HEK293 (cell line): ENCODE results near the gene ZCCHC17.

Experiments used
- CTCF ChIA-PET: fragments of 350-600 bp; formaldehyde crosslinking; extraction: SDS; loops from one replicate; lab custom pipeline; 2021; ENCODE audit warnings: antibody characterized with exemption; lab: Yijun Ruan, JAX
- POLR2A ChIA-PET: fragments of 300-600 bp; formaldehyde crosslinking; extraction: SDS; loops from one replicate; lab custom pipeline; 2020; ENCODE audit warnings: antibody characterized with exemption, inconsistent platforms; lab: Yijun Ruan, JAX
- H3K27ac ChIP-seq: fragments of 200-500 bp; sonication (Bioruptor generic); 2 replicates; pipeline ENCODE4 v1.5.1; 2014; ENCODE audit warnings: low read depth, low read length, control low read depth, inconsistent platforms; ENCODE audit errors: extremely low read depth
- H3K36me3 ChIP-seq, 2 experiments: fragments of 200-500 bp in 1 of 2; sonication (Bioruptor generic) in 1 of 2; 1 replicate in 1 of 2; 2 replicates in 1 of 2; pipeline ENCODE4 v1.5.1; 2014 to 2017; ENCODE audit warnings: inconsistent platforms in 2 of 2, low read length in 2 of 2; ENCODE audit not compliant: control insufficient read depth in 2 of 2, insufficient read depth in 1 of 2
- H3K4me1 ChIP-seq: fragments of 200-500 bp; sonication (Bioruptor generic); 2 replicates; pipeline ENCODE4 v1.5.1; 2014; ENCODE audit warnings: mild to moderate bottlenecking, low read length, inconsistent platforms; ENCODE audit not compliant: control insufficient read depth, insufficient read depth
- H3K4me3 ChIP-seq: 2 replicates; pipeline ENCODE4 v1.5.1; 2011; ENCODE audit warnings: low read depth, mild to moderate bottlenecking, control low read depth, low read length, moderate library complexity
- H3K9me3 ChIP-seq: fragments of 200-500 bp; sonication (Bioruptor generic); 2 replicates; pipeline ENCODE4 v1.5.1; 2014; ENCODE audit warnings: low read depth, low read length, inconsistent platforms; ENCODE audit not compliant: control insufficient read depth, insufficient read depth
- GLI4 ChIP-seq: fragments of 450-650 bp; formaldehyde crosslinking; IDR thresholded peaks from 2 replicates; pipeline ENCODE4 v1.5.1; 2016; ENCODE audit warnings: missing biosample characterization, missing genetic modification characterization
- HOXA7 ChIP-seq: sonication (generic); formaldehyde crosslinking; IDR thresholded peaks from 2 replicates; pipeline ENCODE4 v1.8.1; 2022; ENCODE audit warnings: missing genetic modification reagents, borderline replicate concordance
- KLF9 ChIP-seq: fragments of 450-650 bp; formaldehyde crosslinking; IDR thresholded peaks from 2 replicates; pipeline ENCODE4 v1.5.1; 2016; ENCODE audit warnings: missing biosample characterization, missing genetic modification characterization, low read depth
- SP7 ChIP-seq: fragments of 450-650 bp; formaldehyde crosslinking; IDR thresholded peaks from 2 replicates; pipeline ENCODE4 v1.5.1; 2016; ENCODE audit warnings: missing biosample characterization, missing genetic modification characterization
- ZFP69B ChIP-seq: fragments of 450-650 bp; formaldehyde crosslinking; IDR thresholded peaks from 2 replicates; pipeline ENCODE4 v1.5.1; 2016; ENCODE audit warnings: missing biosample characterization, missing genetic modification characterization
- ZNF133 ChIP-seq: fragments of 450-650 bp; formaldehyde crosslinking; IDR thresholded peaks from 2 replicates; pipeline ENCODE4 v1.5.1; 2016; ENCODE audit warnings: missing biosample characterization, missing genetic modification characterization
- ZNF274 ChIP-seq, 2 experiments: fragments of 200-500 bp in 1 of 2; fragments of 450-650 bp in 1 of 2; sonication (Bioruptor generic) in 1 of 2; formaldehyde crosslinking in 1 of 2; IDR thresholded peaks; 2 replicates each; pipeline versions ENCODE4 v1.5.1 to v1.6.1; 2014 to 2016; ENCODE audit warnings: borderline replicate concordance in 1 of 2, inconsistent platforms in 1 of 2, low read length in 1 of 2, missing biosample characterization in 1 of 2, missing genetic modification characterization in 1 of 2
- ZNF280C ChIP-seq: fragments of 450-650 bp; formaldehyde crosslinking; IDR thresholded peaks from 2 replicates; pipeline ENCODE4 v1.5.1; 2016; ENCODE audit warnings: missing biosample characterization, missing genetic modification characterization
- ZNF398 ChIP-seq: fragments of 450-650 bp; formaldehyde crosslinking; IDR thresholded peaks from 2 replicates; pipeline ENCODE4 v1.5.1; 2017; ENCODE audit warnings: missing biosample characterization, missing genetic modification characterization
- ZNF416 ChIP-seq: fragments of 450-650 bp; formaldehyde crosslinking; IDR thresholded peaks from 2 replicates; pipeline ENCODE4 v1.5.1; 2016; ENCODE audit warnings: missing biosample characterization, missing genetic modification characterization
- ZNF501 ChIP-seq: fragments of 450-650 bp; formaldehyde crosslinking; IDR thresholded peaks from 2 replicates; pipeline ENCODE4 v1.5.1; 2016; ENCODE audit warnings: missing biosample characterization, missing genetic modification characterization
- ZNF530 ChIP-seq: fragments of 450-650 bp; formaldehyde crosslinking; IDR thresholded peaks from 2 replicates; pipeline ENCODE4 v1.5.1; 2016; ENCODE audit warnings: low read depth, missing biosample characterization, missing genetic modification characterization
- ZNF704 ChIP-seq: fragments of 450-650 bp; formaldehyde crosslinking; IDR thresholded peaks from 2 replicates; pipeline ENCODE4 v1.5.1; 2016; ENCODE audit warnings: missing biosample characterization, missing genetic modification characterization
- ZNF776 ChIP-seq: fragments of 450-650 bp; formaldehyde crosslinking; IDR thresholded peaks from 2 replicates; pipeline ENCODE4 v1.5.0; 2017; ENCODE audit warnings: missing biosample characterization, missing genetic modification characterization, borderline replicate concordance
- TF ChIP-seq, protein P1 (sequence below): fragments of 450-650 bp; formaldehyde crosslinking; IDR thresholded peaks from 2 replicates; pipeline ENCODE4 v1.5.1; 2016; ENCODE audit warnings: missing biosample characterization, missing genetic modification characterization, borderline replicate concordance
- TF ChIP-seq, protein P2 (sequence below): fragments of 450-650 bp; formaldehyde crosslinking; IDR thresholded peaks from 2 replicates; pipeline ENCODE4 v1.5.1; 2017; ENCODE audit warnings: missing biosample characterization, missing genetic modification characterization
- TF ChIP-seq, protein P3 (sequence below): fragments of 450-650 bp; formaldehyde crosslinking; IDR thresholded peaks from 2 replicates; pipeline ENCODE4 v1.5.0; 2017; ENCODE audit warnings: missing biosample characterization, missing genetic modification characterization, borderline replicate concordance

The ZCCHC17 gene

GRCh38 chr1:31289021-31289420 lies 7.8 kb upstream of the ZCCHC17 start:
- Histone ChIP-seq H3K4me3 (no peak overlapping the region), H3K27ac (no peak overlapping the region), H3K4me1 (no peaks in the 10 kb centered on the region), H3K9me3 (no peaks in the 10 kb centered on the region), H3K36me3 (peaks cover 64 to 95% of the 10 kb centered on the region in 2 experiments)
- ChIA-PET POLR2A (interaction anchor here (1.0 kb wide), 1 partner anchor 10 kb away, joined by 5 read pairs; no protein-coding TSS in a partner anchor), CTCF (no interaction called here)
- TF ChIP-seq ZNF398 (tag by site-specific recombination) (no peak), KLF9 (tag by site-specific recombination) (no peak), ZNF280C (tag by site-specific recombination) (no peak), ZFP69B (tag by site-specific recombination) (no peak), ZNF133 (tag by site-specific recombination) (no peak)
- TF ChIP-seq, protein P1, sequence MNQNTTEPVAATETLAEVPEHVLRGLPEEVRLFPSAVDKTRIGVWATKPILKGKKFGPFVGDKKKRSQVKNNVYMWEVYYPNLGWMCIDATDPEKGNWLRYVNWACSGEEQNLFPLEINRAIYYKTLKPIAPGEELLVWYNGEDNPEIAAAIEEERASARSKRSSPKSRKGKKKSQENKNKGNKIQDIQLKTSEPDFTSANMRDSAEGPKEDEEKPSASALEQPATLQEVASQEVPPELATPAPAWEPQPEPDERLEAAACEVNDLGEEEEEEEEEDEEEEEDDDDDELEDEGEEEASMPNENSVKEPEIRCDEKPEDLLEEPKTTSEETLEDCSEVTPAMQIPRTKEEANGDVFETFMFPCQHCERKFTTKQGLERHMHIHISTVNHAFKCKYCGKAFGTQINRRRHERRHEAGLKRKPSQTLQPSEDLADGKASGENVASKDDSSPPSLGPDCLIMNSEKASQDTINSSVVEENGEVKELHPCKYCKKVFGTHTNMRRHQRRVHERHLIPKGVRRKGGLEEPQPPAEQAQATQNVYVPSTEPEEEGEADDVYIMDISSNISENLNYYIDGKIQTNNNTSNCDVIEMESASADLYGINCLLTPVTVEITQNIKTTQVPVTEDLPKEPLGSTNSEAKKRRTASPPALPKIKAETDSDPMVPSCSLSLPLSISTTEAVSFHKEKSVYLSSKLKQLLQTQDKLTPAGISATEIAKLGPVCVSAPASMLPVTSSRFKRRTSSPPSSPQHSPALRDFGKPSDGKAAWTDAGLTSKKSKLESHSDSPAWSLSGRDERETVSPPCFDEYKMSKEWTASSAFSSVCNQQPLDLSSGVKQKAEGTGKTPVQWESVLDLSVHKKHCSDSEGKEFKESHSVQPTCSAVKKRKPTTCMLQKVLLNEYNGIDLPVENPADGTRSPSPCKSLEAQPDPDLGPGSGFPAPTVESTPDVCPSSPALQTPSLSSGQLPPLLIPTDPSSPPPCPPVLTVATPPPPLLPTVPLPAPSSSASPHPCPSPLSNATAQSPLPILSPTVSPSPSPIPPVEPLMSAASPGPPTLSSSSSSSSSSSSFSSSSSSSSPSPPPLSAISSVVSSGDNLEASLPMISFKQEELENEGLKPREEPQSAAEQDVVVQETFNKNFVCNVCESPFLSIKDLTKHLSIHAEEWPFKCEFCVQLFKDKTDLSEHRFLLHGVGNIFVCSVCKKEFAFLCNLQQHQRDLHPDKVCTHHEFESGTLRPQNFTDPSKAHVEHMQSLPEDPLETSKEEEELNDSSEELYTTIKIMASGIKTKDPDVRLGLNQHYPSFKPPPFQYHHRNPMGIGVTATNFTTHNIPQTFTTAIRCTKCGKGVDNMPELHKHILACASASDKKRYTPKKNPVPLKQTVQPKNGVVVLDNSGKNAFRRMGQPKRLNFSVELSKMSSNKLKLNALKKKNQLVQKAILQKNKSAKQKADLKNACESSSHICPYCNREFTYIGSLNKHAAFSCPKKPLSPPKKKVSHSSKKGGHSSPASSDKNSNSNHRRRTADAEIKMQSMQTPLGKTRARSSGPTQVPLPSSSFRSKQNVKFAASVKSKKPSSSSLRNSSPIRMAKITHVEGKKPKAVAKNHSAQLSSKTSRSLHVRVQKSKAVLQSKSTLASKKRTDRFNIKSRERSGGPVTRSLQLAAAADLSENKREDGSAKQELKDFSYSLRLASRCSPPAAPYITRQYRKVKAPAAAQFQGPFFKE = no peak
- TF ChIP-seq, all 188 proteins: peak for 0

- Histone ChIP-seq H3K4me1 (peaks cover 8% of the 10 kb centered on the region; the same call in 1 of the 2 replicates), H3K4me3 (peak overlapping the region; percentile 76), H3K27ac (peak overlapping the region; percentile 27; the same call in 1 of the 2 replicates), H3K9me3 (no peaks in the 10 kb centered on the region), H3K36me3 (peaks cover 22 to 49% of the 10 kb centered on the region in 2 experiments)
- POLR2A ChIA-PET = interaction anchor here (0.6 to 2.2 kb wide), 24 partner anchors 8 to 349 kb away, joined by 3 to 39 read pairs (median 4); partner anchors contain the start of genes FABP3 and PEF1
- CTCF ChIA-PET = interaction anchor here (1.0 to 2.5 kb wide), 4 partner anchors 12 to 115 kb away, joined by 3 to 20 read pairs (median 7); no protein-coding TSS in a partner anchor
- TF ChIP-seq ZNF704 (tag by site-specific recombination) = no peak
- no peak for TF ChIP-seq ZNF530 (tag by site-specific recombination)
- TF ChIP-seq HOXA7 (CRISPR knock-in tag) = no peak
- TF ChIP-seq, protein P2, sequence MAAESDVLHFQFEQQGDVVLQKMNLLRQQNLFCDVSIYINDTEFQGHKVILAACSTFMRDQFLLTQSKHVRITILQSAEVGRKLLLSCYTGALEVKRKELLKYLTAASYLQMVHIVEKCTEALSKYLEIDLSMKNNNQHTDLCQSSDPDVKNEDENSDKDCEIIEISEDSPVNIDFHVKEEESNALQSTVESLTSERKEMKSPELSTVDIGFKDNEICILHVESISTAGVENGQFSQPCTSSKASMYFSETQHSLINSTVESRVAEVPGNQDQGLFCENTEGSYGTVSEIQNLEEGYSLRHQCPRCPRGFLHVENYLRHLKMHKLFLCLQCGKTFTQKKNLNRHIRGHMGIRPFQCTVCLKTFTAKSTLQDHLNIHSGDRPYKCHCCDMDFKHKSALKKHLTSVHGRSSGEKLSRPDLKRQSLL (tag by site-specific recombination) = no peak
- TF ChIP-seq ZNF776 (tag by site-specific recombination) = no peak
- TF ChIP-seq SP7 (tag by site-specific recombination) = no peak
- TF ChIP-seq ZNF416 (tag by site-specific recombination) = no peak
- 0 out of 2 replicates have a peak, but pooled peaks have one; percentile 64 for TF ChIP-seq ZNF501 (tag by site-specific recombination)
- TF ChIP-seq GLI4 (tag by site-specific recombination) = no peak
- no peak for TF ChIP-seq ZNF274 (IDR thresholded peaks at IDR 0.05; ENCODE audit: low read length)
- no peak for TF ChIP-seq ZNF274 (tag by site-specific recombination; IDR thresholded peaks at IDR 0.05; ENCODE audit: borderline replicate concordance)
- TF ChIP-seq, protein P3, sequence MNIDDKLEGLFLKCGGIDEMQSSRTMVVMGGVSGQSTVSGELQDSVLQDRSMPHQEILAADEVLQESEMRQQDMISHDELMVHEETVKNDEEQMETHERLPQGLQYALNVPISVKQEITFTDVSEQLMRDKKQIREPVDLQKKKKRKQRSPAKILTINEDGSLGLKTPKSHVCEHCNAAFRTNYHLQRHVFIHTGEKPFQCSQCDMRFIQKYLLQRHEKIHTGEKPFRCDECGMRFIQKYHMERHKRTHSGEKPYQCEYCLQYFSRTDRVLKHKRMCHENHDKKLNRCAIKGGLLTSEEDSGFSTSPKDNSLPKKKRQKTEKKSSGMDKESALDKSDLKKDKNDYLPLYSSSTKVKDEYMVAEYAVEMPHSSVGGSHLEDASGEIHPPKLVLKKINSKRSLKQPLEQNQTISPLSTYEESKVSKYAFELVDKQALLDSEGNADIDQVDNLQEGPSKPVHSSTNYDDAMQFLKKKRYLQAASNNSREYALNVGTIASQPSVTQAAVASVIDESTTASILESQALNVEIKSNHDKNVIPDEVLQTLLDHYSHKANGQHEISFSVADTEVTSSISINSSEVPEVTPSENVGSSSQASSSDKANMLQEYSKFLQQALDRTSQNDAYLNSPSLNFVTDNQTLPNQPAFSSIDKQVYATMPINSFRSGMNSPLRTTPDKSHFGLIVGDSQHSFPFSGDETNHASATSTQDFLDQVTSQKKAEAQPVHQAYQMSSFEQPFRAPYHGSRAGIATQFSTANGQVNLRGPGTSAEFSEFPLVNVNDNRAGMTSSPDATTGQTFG (tag by site-specific recombination) = no peak
Measured at GRCh38 chr1:31295874-31296485, 852 bp upstream of the ZCCHC17 start.
